ELR (cell line): Measurements from ENCODE around the gene HPX.

Source experiments
- DNase-seq: peaks from one replicate; pipeline ENCODE4 v3.0.0-alpha.2; 2015; ENCODE audit warnings: low read depth

The HPX gene

DNA sequence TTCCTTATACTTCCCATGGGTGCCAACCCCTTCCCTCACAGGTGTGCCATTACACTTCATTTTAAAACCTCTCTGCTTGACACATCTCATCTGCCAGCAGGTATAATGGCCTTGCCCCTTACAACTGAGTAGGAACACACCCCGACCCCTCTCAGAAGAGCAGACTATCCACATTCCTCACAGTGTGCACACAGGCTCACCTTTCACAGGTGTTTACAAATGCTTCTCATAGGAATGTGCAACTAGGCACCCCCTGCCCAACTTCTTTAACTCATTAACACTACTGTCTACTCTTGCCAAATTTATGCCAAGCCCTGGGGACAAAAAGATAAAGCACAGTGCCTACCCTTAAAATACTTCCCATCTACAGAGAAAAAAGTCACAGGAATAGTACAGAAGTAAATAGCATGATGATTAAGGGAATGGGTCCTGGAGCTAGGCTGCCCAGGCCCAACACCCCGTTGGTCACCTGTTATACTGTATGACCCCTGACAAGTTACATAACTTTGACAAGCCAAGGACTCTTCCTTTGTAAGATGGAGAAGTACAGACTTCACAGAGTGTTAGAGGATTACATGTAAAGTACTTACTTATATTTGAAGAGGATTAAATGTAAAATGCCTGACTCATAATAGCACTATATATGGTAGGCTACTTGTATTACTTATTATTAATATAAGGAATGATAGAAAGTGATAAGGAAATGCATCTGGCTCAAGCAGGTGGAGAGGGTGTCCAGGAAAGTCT lies 17.7 kb upstream of the HPX start:
- DNase-seq = no peak

DNA sequence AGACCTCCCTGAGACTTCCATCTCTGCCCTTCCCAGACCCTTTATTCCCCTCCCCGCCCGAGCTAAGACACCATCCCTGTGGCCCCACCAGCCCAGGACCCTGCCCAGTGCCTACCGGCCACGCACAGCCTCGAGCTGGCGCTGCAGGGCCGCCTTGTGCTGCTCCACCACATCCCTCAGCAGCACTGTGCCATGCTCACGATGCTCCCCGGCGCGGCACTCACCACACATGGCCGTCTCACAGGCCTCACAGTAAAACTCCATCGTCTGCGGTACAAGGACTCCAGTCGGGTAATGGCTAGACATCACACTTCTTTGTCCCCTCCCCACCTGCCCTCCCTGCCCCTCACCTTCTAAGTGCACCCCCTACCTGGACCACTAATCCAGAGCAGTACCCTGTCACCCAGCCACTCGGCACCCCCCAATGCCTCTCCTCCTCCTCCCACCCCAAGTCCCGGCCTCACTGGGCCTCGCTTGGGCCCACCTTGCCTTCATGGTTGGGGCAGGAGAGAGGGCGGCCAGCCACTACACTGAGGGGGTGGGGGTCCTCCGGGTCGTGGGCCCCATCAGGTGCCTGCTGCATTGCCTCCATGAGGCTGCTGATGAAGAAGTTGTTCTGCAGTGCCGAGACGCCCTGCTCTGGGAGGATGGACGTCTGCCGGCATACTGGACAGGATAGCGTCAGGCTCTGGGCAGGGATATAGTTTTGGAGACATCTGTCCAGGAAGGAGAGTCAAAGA lies 17.0 kb upstream of the HPX start:
- DNase-seq = no peak

DNA sequence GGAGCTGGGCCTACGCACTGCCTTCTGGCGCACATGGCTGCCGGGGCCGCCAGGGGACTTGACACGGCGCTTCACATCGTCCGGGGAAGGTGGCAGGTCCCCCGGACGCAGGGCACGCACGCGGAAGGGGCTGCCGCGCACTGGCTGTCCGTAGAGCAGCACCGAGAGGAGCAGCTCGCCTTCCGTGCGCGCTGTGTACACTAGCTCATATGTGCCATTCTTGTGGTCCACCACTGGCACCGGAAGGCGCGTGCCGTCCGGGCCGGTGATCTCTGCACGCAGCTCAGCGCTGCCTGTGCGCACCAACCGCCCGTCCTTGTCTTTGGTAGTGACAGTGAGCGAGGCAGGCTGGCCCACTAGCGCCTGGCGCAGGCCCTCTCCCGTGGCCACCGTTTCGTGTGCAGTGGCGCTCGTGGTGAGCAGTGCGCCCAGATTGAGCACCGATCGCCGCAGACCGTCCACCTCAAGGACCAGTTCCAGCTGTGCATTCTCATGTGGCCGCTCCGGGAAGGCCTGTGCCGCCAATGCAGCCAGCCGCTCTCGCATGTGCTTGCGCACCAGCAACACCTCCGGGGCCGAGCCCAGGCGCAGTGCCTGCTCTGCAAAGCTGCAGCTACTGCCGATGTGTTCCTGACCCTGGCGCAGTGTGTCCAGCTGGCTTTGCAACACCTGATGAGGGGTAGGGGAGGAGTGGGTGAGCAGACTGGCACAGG lies 15.7 kb upstream of the HPX start:
- no peak for DNase-seq

DNA sequence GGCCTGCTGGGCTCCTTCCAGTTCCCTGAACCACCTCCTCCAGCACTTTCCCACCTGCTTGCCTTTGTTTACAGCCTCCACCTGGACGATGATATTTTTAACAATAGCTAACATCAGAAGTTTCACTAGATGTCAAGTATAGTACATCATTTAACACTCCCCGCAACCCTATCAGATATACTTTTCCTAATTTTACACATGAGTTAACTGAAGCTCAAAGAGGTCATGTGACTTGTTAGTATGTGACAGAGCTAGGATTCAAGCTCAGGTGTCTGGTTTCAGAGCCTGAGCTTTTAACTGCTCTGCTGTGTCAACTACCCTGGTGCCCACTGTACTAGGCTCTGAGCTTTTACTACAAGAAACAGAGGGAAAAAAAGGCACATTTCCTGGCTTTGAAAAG lies 14.3 kb upstream of the HPX start:
- no peak for DNase-seq

DNA sequence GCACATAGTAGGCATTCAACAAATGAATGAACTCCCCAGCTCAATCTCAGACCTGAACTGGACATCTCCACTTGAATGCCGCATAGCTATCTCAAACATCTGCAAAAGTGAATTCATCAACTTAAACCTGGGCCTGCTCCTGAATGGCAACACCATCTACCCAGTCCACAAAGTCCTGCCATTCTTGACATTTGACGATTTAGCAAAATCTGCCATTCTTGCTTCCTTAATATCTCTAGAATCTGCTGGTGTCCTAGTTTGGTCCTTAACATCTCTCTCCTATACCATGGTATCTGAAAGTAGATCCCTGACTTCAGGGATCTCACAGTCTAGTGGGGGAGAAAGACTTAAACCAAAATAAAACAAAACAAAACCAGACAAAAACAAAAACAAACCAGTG lies 12.4 kb upstream of the HPX start:
- DNase-seq = no peak

DNA sequence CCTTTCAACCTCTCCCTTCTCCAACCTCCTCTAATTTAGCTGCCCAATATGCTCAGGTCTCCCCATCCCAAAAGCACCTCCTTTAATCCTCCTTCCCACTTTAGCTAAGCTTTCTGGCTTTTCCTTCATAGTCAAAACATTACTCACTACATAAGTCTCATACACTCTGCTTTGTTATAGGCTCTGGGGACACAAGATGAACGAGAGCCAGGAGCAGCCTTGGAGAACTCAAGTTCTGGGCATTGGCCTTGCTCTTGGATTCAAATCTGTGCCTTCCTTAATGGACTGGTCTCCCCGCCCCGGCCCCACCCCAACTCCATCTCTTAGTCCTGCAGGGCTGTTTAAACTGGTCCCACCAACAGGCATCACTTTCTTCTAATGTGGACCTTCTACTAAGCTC lies 11.4 kb upstream of the HPX start:
- DNase-seq = no peak

DNA sequence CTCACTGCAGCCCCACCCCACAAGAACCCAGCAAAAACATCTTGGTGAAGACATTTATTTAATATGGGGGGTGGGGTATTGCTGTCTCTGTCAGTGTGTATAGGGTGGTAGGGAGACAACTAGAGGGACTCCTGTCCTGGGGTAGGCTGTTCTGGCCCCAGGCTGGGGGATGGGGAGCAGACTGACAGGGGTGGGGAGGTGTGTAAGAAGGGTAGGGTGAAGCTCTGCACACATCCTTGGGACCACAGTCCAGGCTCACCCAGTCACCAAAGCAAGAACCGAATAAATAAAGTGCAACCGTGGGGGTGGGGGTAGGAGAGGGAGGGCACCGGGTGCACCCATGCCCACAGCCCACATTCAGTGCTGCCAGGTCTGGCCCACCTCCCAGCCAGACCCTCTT lies 7.8 kb upstream of the HPX start:
- DNase-seq = no peak

DNA sequence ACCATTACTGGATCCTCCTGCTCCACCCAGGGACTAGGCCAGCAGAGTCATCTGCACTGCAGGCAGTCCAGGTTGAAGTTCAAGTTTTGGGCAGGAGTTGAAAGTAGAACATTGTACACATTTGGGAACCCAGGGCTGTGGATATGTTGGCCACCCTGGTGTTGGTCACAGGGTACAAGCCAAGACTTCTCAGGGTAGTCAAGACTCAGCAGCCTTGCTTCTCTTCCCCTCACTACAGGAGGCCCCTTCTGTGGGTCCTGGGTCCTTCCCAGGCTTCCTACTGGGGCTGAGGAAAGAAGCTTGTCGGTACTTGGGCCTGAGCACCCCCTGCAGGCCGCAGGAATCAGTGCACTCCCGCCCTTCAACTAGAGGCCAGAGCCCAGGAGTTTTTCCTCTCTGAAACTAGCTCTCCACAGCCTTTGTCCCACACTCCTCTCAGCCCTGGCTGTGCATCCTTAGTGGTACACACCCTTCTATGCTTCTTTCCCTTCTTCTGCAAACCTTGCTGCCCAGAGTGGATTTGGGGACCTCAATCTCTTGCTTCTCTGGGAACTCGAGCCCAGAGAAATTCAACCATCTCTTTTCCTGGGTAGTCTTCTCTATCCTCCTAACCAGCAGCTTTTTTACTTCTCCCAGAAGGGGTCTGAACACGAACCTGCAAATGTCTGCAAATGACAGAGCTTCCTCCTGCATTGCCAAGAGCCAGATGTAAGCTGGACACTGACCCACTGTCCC lies 2.6 kb upstream of the HPX start:
- peak; percentile 62 for DNase-seq

DNA sequence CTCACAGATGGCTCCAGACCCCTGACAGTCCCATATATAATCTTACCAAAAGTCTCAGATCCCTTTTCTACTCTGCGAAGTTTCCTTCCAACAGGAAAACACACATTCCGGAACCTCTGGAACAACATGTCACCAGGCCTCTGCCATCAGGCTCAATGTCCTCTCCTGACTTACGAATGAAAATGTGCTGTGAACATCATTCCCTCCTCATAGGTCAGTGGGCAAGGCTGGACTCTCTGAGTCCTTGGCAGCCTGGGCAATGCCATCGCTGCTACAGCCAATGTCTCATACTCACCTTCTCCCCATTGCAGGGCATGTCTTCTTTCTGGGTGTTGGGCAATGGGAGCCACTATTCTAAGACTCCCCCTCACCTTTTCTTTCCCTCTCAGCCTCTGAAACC lies 1.7 kb upstream of the HPX start:
- DNase-seq = no peak

DNA sequence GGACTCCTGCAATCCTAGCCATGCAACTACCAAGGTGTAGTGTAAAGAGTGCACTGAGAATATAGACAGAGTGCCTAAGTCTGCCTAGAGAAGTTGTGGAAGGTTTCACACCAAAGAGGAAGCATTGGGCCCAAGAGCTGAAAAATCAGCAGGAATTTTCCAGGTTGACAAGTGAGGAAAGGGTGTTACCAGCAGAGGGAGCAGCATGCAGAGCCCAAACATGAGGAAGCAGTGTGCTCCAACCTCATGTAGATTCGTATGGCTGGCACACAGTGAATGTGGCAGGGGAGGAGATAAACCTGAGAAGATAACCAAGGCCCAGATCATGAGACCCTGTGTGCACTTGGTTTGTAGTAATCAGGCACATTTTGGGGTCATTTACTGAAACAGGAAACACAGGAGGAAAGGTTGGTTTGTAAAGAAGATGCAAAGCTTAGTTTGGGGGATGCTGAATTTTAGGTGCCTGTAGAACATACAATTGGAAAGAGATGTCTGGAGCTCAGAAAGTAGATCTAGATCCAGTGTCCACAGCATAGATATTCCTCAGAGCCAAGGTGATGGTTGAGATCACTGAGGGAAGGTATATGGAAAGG lies 1.7 kb downstream of the HPX start:
- DNase-seq = peak; percentile 70

DNA sequence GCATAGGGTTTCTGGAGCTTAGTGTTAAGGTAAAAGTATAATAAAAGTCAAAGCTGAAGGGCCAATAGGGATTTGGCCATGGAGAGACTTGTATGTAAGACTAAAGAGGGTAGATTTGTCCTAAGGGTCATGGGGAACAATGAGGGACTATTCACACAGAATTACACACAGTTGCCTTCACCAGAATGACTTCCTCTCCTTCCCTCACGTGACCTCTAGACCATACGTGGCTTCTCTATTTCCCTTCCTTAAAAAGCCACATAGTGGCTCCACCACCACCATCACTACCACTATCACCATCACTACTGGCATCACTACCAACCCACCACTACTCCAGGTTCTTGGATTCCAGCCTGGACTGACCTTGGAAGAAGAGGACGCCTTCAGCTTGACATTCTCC lies 2.8 kb downstream of the HPX start:
- no peak for DNase-seq

DNA sequence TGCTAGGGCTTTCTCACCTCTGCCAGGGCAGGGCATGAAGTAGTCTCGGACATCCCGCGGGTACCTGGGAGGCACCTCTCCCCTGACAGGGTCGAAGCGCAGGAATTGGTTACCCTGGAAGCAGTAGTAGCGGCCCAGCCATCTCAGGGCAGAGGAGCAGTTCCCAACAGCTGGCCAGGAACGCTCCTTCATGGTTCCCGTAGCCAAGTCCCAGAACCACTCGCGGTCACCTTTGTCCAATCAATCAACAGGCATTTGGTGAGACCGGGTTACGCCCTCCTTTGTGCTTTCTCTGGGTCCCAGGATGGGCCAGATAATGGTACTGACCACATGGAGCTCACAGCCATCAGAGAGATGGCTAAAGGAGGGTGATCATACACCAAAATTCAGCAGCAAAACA lies 3.4 kb downstream of the HPX start:
- DNase-seq = no peak

DNA sequence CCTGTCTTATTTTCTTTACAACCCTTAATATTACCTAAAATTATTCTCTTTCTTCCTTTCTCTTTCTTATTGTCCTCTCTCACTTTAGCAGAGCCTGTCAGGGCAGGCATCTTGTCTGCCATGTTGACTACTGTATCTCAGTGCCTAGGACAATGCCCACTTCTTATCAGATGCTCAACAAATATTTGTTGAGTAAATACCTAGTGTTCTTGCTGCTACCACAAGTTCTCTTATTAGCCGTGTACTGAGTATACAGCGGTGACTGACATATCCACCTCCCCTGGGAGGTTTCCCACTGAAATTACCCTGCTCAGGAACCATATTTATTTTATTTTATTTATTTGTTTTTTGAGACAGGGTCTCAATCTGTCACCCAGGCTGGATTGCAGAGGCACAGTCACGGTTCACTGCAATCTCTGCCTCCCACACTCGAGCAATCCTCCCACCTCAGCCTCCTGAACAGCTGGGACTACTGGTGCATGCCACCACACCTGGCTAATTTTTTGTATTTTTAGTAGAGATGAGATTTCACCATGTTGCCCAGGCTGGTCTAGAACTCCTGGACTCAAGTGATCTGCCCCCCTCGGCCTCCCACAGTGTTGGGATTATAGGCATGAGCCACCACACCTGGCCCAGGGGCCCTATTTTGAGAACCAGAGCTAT lies 6.7 kb downstream of the HPX start:
- DNase-seq = no peak

DNA sequence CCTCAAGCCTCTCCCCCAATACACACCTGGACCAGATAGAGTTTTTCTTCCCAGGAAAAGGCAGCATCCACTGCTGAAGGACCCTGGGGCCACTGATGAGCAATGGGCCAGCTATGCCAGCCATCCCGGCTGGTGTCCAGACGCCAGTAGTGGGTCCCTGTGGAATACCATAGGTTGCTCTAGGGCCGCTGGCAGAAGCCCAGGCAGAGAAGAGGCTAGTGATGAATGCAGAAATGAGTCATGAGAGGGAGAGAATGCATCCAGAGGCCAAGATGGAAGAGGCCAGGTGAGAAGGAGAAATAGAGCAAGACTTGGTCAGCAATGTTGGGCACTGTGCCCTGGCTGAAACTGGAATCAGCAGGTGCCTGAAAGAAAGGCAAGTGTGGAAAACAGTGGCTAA lies 8.9 kb downstream of the HPX start:
- peak; percentile 94 for DNase-seq

DNA sequence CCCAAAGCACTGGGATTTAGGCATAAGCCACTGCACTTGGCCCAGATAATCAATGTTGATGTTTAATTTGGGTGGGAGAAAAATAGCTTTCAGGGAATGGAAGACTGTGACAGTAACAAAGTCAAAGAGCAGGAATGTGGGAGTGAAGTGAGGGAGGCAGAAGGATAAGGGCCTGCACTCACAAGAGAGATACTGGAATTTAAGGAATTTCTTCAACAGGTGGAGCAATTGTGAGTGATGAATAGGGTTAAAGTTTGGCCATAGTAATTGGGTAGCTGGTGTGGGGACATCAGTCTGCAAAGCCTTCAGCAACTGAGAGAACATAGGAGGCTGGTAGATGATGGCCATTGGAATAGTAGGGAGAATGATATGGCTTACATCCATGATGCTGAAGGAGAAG lies 13.3 kb downstream of the HPX start:
- DNase-seq = no peak

DNA sequence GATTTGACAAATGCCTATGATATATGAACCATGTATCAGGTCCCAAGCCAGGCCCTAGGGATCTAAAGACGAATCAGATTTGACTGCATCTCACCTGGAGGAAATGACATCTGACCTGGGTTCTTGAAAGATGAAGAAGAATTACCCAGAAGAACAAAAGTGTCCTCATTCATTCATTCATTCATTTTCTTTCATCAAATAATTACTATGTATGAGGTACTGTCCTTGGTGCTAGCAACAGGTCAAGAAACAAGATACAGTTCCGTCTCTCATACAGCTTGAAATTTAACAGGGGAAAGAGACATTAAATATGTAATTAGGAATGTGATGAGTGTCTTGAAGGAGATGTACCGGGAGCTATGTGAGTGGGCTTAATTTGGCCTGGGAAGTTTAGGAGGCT lies 20.1 kb downstream of the HPX start:
- DNase-seq = no peak

DNA sequence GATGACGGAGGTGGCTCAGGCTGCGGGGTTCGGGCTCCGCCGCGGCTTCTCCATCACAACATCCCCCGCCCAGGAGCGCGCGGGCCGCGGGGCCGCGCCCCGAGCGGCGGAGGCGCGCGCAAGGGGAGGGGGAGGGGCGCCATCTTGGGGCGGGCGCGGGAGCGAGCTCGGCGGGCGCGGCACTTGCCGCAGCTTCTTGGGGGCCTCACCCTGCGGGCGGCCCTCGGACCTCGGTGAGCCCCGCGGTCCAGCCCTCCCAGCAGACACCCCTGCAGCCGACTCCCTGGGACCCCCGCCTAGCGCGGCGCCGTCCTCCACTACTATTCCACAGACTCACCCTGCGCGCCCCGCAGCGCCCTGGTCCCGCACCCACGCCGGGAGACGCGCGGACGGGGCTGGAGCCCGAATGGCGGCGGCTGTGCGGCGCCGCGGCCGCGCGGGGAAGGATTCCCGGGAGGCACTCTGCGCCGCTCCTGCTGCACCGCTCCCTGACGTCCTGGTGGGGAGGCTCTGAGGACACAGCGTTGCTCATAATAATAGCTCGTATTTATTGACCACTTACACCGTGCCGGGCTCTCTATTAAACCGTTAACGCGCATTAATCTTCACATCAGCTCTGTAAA lies 21.7 kb downstream of the HPX start, which contains the start of gene APBB1:
Gene APBB1, minus strand, starts transcription at position 86 of the 623 bp plus-strand sequence. CDS start 7,747 bp downstream, outside the sequence.
- peak; percentile 69 for DNase-seq

DNA sequence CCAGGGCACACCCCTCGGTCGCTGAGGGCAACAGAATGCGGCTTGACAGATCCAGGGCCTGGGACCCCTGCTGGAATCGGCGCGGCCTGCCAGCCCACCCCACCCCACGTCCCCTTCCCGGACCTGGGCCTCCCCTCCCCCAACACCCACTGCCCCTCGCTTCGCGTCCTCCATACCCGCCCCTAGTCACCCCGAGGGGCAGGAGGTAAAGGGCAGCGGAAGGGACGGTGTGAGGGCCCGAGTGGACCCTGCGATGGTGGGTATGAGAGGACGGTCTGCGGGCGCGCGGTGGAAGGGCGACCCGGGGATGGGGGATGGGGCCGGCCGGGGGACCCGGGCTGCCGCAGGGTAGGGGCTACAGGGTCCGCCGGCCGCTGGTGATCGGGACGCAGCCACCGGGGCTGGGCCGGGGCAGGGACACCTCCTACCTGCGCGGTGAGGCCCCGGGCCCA lies 22.2 kb downstream of the HPX start:
- peak; percentile 2 for DNase-seq

DNA sequence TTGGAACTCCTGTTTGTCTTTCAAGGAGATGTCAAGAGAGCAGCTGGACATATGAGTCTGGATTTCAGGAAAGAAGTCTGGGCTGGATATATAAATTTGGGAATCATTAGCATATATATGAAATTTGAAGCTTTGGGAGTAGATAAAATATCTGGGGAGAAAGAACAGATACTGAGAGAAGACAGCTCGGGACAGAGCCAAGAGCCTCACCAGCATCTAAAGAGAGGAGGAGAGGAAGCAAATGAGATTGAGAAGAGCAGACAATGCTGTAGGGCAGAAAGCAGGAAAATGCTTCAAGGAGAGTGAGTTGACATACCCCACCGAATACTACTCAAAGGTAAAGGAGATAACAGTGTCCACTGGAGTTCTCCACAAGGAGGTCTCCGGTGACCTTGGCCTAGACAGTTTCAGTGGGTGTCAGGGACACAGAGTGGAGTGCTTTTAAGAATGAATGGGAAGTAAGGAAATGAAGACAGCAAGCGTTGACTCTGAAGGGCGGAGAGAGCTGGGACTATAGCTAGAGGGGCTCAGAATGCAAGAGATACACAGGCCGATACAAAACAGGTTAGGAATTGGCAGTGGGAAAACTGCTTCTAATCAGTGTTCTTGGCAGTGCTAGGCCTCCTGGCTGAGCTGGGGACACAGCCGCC lies 22.8 kb downstream of the HPX start:
- peak; percentile 29 for DNase-seq

DNA sequence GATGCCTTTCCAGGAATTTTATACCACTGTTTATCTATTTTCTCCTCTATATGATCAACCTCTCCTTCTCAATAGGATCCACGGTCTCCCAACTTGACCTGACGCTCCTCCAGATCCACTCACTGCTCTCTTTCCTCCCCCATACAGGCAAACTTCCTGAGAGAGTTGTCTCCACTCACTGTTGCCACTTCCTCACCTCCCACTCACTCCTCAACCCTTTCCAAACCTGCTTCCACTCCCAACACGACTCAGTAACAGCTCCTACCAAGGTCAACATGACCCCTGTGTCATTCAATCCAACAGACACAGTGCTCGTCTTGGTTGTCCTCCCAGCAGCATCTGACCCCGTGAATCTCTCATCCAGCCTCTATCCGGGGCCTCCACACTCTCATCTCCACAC lies 25.0 kb downstream of the HPX start:
- DNase-seq = no peak
